ENCODE data around the gene COMP.

- TF ChIP-seq CTCF (conservative IDR thresholded peaks at IDR 0.05; ENCODE audit: low read length) (no peak), EZH2phosphoT487 (IDR thresholded peaks at IDR 0.05; ENCODE audit: borderline replicate concordance) (no peak)
These were observed 26.5 kb upstream of the COMP start for GRCh38 chr19:18817574-18817973.
